Transverse colon (tissue), 4 donors: ENCODE measurements around the gene CLDN5. TPM values are rescaled to one million over a fixed set of nuclear protein-coding genes. Genes with fewer than 3 reads are reported as not detected.

Source experiments
- DNase-seq: peaks from one replicate; pipeline ENCODE4 v3.0.0-alpha.2; 2019
- H3K27ac ChIP-seq, 4 donors: fragments of 200-600 bp; sonication (generic); 2 replicates each; pipeline ENCODE4 v1.5.1; 2016 to 2018; ENCODE audit warnings: inconsistent platforms in 4 of 4
- H3K27me3 ChIP-seq: fragments of 200-600 bp; sonication (generic); 2 replicates; pipeline ENCODE4 v1.5.1; 2017; ENCODE audit warnings: inconsistent platforms
- H3K36me3 ChIP-seq, 4 donors: fragments of 200-600 bp; sonication (generic); 2 replicates each; pipeline ENCODE4 v1.5.1; 2017 to 2019; ENCODE audit warnings: inconsistent platforms in 4 of 4
- H3K4me1 ChIP-seq, 4 donors: fragments of 200-600 bp; sonication (generic); 2 replicates each; pipeline ENCODE4 v1.5.1; 2017 to 2020; ENCODE audit warnings: inconsistent platforms in 4 of 4
- H3K4me3 ChIP-seq, 4 donors: fragments of 200-600 bp; sonication (generic); 1 replicate in 1 of 4; 2 replicates in 3 of 4; pipeline versions ENCODE4 v1.5.1 to v1.6.1; 2017 to 2019; ENCODE audit warnings: inconsistent platforms in 4 of 4
- H3K9me3 ChIP-seq, 2 donors: fragments of 200-600 bp; sonication (generic); 2 replicates each; pipeline ENCODE4 v1.5.1; 2017 to 2019; ENCODE audit warnings: inconsistent platforms in 2 of 2
- EP300 ChIP-seq: sonication (generic); formaldehyde crosslinking; IDR thresholded peaks from one replicate; pipeline ENCODE4 v1.6.1; 2017; ENCODE audit warnings: antibody characterized with exemption, low read depth
- POLR2A ChIP-seq: fragments of 450-650 bp; IDR thresholded peaks from one replicate; pipeline ENCODE4 v1.6.1; 2016; ENCODE audit warnings: antibody characterized with exemption, mild to moderate bottlenecking, moderate library complexity
- POLR2AphosphoS5 ChIP-seq, 3 donors: sonication (generic); formaldehyde crosslinking; IDR thresholded peaks; one replicate each; pipeline ENCODE4 v1.6.1; 2016; ENCODE audit warnings: antibody characterized with exemption in 3 of 3
- WGBS, 2 donors: methylation state at CpG; one replicate each; pipeline ENCODE4 v1.1.5; 2018; ENCODE audit warnings: low coverage in 1 of 2; 5-methylcytosine and 5-hydroxymethylcytosine counted together
- in situ Hi-C, 4 donors: fragments of 200-750 bp; cut with MboI; loops; one replicate each; pipeline versions ENCODE4 v1.15.0 to v1.15.1; 2017; ENCODE audit warnings: low sequenced_read_pairs in 3 of 4, low pct_ligation_motif_present in 1 of 4, low pct_unique_long_range_greater_than_20kb in 1 of 4
- intact Hi-C: fragments of 100-400 bp; cut with DNase I; formaldehyde crosslinking; loops from one replicate; pipeline ENCODE4 v1.15.1; 2023; ENCODE audit warnings: low total_unique reads
- total RNA-seq, 4 donors: library from RNA; depleted of rRNA; stranded (reverse); fragments of >200 nt; gene quantifications; one replicate each; pipeline ENCODE4 v1.1.0, GENCODE V29; 2016
- TF ChIP-seq, protein P1 (sequence below), 5 experiments: fragments of 200-600 bp in 3 of 5; fragments of 450-650 bp in 2 of 5; sonication (generic) in 3 of 5; IDR thresholded peaks; 1 replicate in 2 of 5; 2 replicates in 3 of 5; pipeline ENCODE4 v1.5.1; 2016 to 2017; ENCODE audit warnings: antibody characterized with exemption in 5 of 5, inconsistent platforms in 3 of 5, mild to moderate bottlenecking in 2 of 5, moderate library complexity in 1 of 5

The CLDN5 gene
- total RNA-seq, 4 donors from 2014 or later = 29.5 to 126 (median 63.9) TPM

DNA sequence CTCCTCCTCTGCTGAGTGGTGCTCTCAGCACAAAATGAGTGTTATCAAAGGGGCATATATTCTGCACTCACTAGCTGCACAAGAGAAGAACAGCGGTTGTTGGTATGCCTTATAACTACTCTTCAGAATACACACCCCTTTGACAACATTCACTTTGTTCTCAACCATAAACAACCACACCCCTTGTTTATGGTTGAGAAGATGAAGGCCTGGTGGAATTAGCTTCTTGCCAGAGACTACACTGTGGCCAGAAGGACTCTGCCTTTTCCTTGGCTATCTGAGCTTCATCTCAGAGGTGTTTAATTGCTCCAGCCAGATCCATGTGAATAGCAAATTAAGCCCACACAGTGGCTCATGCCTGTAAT is 45.0 kb upstream of the CLDN5 start:
- WGBS, 2 donors = 8% methylated on average over 1 of the region's 1 CpG; no CpG with 5 or more reads in 1 of the 2 donors

DNA sequence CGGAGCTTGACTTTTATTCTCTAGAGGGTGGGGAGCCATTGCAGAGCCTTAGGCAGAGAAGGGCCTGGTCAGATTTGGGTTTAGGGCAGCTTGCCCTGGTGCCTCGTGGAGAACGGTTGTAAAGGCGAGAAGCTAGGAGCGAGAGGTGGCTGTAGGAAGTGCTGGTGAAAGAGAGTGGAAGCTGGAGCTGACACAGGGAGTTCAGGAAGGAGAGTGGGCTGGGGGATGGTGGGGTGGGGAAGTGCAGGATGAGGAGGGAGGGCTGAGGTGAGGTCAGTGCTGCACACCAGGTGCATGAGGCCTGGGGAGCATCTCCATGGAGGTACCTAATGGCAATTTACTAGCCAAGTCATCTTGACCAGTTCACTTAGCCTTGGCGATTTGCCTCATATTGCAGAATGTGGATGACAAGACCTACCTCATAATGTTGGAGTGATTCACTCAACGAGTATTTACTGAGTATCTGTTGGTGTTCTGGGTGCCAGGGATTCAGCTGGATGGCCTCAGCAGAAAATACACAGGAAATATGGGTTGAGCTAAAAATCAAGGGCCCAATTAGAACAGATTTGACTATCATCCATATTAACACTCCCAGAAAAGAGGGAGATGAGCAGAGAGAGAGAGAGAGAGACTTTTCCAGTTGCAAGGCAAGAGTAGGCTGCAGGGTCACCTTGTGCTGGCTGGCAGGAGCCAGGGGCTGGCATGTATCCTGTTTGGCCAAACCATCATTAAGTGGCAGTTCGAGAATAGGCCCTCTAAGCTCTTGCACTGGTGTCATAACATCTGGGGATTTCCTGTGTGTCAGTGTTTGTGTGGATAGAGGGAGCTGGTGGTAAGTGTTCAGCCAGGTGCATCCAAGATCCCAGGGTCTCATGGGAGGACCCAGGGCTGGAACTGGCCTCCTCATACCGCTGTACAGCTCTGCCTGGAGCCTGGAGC is 44.4 kb upstream of the CLDN5 start:
- intact Hi-C loops = no loop called here
- in situ Hi-C loops = no loop called here
- TF ChIP-seq, protein P1, sequence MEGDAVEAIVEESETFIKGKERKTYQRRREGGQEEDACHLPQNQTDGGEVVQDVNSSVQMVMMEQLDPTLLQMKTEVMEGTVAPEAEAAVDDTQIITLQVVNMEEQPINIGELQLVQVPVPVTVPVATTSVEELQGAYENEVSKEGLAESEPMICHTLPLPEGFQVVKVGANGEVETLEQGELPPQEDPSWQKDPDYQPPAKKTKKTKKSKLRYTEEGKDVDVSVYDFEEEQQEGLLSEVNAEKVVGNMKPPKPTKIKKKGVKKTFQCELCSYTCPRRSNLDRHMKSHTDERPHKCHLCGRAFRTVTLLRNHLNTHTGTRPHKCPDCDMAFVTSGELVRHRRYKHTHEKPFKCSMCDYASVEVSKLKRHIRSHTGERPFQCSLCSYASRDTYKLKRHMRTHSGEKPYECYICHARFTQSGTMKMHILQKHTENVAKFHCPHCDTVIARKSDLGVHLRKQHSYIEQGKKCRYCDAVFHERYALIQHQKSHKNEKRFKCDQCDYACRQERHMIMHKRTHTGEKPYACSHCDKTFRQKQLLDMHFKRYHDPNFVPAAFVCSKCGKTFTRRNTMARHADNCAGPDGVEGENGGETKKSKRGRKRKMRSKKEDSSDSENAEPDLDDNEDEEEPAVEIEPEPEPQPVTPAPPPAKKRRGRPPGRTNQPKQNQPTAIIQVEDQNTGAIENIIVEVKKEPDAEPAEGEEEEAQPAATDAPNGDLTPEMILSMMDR (IDR thresholded peaks at IDR 0.05) = no peak
- TF ChIP-seq POLR2AphosphoS5 (IDR thresholded peaks at IDR 0.05) (no peak), POLR2A (no peak), EP300 (no peak)

More for the DNA sequence above, 45.0 kb upstream of the CLDN5 start:
- H3K9me3 ChIP-seq = no peaks in the 10 kb centered on the region
- in situ Hi-C loops = no loop called here
- no peak for TF ChIP-seq POLR2AphosphoS5 (IDR thresholded peaks at IDR 0.05)
- TF ChIP-seq, protein P1 (IDR thresholded peaks at IDR 0.05) = no peak
- TF ChIP-seq POLR2A = no peak
- no peak for TF ChIP-seq EP300
- H3K4me3 ChIP-seq = no peak overlapping the region
- no peaks in the 10 kb centered on the region for H3K27me3 ChIP-seq
- DNase-seq = no peak
- no peaks in the 10 kb centered on the region for H3K4me1 ChIP-seq
- H3K36me3 ChIP-seq = no peaks in the 10 kb centered on the region
- H3K27ac ChIP-seq = no peak overlapping the region
- intact Hi-C loops = no loop called here

DNA sequence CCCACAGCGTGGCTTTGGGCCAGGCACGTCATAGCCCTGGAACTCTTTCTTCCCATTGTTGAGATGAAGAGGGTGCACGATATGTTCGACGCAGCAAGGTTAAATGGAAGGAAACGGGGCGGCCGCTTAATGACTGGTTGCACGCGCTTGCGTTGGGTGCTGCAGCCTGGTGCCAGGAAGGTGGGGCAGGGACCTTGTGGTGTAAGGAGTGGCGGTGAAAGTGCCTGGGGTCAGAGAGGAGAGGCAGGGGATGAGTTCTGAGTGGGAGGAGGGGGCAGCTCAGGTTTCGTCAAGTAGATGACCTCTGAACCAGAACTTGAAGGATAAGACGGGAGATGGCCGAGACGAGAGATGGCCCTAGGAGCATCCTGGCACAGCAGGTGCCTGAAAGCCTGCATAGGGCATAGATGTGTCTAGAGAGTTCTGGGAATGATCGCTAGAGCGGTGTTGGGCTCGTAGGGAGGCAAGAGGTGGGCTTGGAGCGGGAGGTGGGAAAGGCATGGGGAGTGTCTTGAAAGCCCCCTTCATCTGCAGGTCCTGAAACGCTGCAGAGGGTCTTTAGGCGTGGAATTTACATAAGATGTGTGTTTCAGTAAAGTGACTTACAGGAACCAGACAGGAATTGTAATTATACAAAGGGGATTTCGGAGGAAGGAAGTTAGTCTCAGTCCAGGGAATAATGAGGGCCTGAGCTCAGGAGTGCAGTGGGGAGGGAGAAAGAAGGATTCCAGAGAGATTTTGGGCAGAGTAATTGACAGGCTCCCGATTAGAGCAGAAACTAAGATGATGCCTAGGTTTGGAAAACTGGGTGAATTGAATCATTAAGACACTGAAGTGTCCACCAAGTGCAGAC is 43.2 kb upstream of the CLDN5 start:
- intact Hi-C loops = no loop called here
- Histone ChIP-seq H3K4me3 (no peak overlapping the region), H3K27me3 (no peaks in the 10 kb centered on the region), H3K36me3 (no peaks in the 10 kb centered on the region), H3K27ac (no peak overlapping the region), H3K9me3 (no peaks in the 10 kb centered on the region), H3K4me1 (no peaks in the 10 kb centered on the region)
- no peak for DNase-seq
- TF ChIP-seq, protein P1 (IDR thresholded peaks at IDR 0.05) = no peak
- TF ChIP-seq POLR2A = no peak
- no peak for TF ChIP-seq EP300
- TF ChIP-seq POLR2AphosphoS5 (IDR thresholded peaks at IDR 0.05) = no peak
- WGBS, 2 donors = 83 to 89% methylated on average over 13 to 24 of the region's 24 CpGs
- in situ Hi-C loops = no loop called here

More for the DNA sequence above, 44.4 kb upstream of the CLDN5 start:
- WGBS, 2 donors = 76% methylated on average over 9 of the region's 9 CpGs; no CpG with 5 or more reads in 1 of the 2 donors
- Histone ChIP-seq H3K36me3 (no peaks in the 10 kb centered on the region), H3K27ac (no peak overlapping the region), H3K27me3 (no peaks in the 10 kb centered on the region), H3K9me3 (no peaks in the 10 kb centered on the region), H3K4me3 (no peak overlapping the region), H3K4me1 (no peaks in the 10 kb centered on the region)
- no peak for DNase-seq
